ENCODE results near the gene RGS14.

RGS14 gene

GRCh38 chr5:177385720-177386119 lies 28.0 kb downstream of the RGS14 start:
- no peak for DNase-seq

- DNase-seq, result no peak
Measured at GRCh38 chr5:177386542-177386941, 28.8 kb downstream of the RGS14 start.

GRCh38 chr5:177387405-177387804 lies 29.7 kb downstream of the RGS14 start:
- DNase-seq, result no peak

GRCh38 chr5:177388521-177389052 lies 30.9 kb downstream of the RGS14 start:
- DNase-seq, result no peak

- DNase-seq, result peak; percentile 61
Measured at GRCh38 chr5:177389241-177390169, 31.8 kb downstream of the RGS14 start.

GRCh38 chr5:177390363-177391300 lies 32.9 kb downstream of the RGS14 start:
- DNase-seq, result peak; percentile 88

- no peak for DNase-seq
Measured at GRCh38 chr5:177392765-177393164, 35.0 kb downstream of the RGS14 start.

GRCh38 chr5:177393206-177393765 lies 35.6 kb downstream of the RGS14 start:
- DNase-seq, result no peak

- DNase-seq, result no peak
Measured at GRCh38 chr5:177393990-177394389, 36.3 kb downstream of the RGS14 start.

GRCh38 chr5:177396078-177396477 lies 38.4 kb downstream of the RGS14 start:
- no peak for DNase-seq

- no peak for DNase-seq
Measured at GRCh38 chr5:177396807-177397206, 39.1 kb downstream of the RGS14 start.

GRCh38 chr5:177397875-177398390 lies 40.2 kb downstream of the RGS14 start:
- no peak for DNase-seq

- DNase-seq, result no peak
Measured at GRCh38 chr5:177399997-177400868, 42.5 kb downstream of the RGS14 start, which contains the start of gene PFN3. TSS of gene PFN3 (minus strand) at chr5:177400661. CDS start at chr5:177400576, 85 bp downstream.

GRCh38 chr5:177402271-177403043 lies 44.7 kb downstream of the RGS14 start:
- peak; percentile 66 for DNase-seq

- peak; percentile 61 for DNase-seq
Measured at GRCh38 chr5:177403102-177403791, 45.5 kb downstream of the RGS14 start.

GRCh38 chr5:177403792-177404640 lies 46.3 kb downstream of the RGS14 start:
- DNase-seq, result peak; percentile 90

- DNase-seq, result no peak
Measured at GRCh38 chr5:177404641-177405179, 47.0 kb downstream of the RGS14 start.

- DNase-seq, result no peak
Measured at GRCh38 chr5:177405312-177405711, 47.6 kb downstream of the RGS14 start.

- peak; percentile 75 for DNase-seq
Measured at GRCh38 chr5:177405805-177406204, 48.1 kb downstream of the RGS14 start.
